ENCODE results near the gene PEX16.
A peak's percentile ranks its signal among the peaks of the same experiment; 100 is the strongest.

Gene PEX16

GRCh38 chr11:45917623-45918330, at the start of gene PEX16:
TSS of gene PEX16 (minus strand) at chr11:45917877. CDS start at chr11:45917811, 66 bp downstream.
- DNase-seq = peak; percentile 98 to 99

- peak; percentile 65 to 74 for DNase-seq
Measured at GRCh38 chr11:45964911-45965389, 47.3 kb upstream of the PEX16 start.

GRCh38 chr11:45961751-45962240, 44.1 kb upstream of the PEX16 start:
- DNase-seq = no peak

GRCh38 chr11:45960387-45961095, 42.9 kb upstream of the PEX16 start:
- DNase-seq = no peak

GRCh38 chr11:45959851-45960250, 42.2 kb upstream of the PEX16 start:
- no peak for DNase-seq

- DNase-seq = no peak
Measured at GRCh38 chr11:45949992-45950407, 32.3 kb upstream of the PEX16 start.

- DNase-seq = no peak
Measured at GRCh38 chr11:45948356-45948755, 30.7 kb upstream of the PEX16 start.

GRCh38 chr11:45947885-45948284, 30.2 kb upstream of the PEX16 start:
- no peak for DNase-seq

- no peak for DNase-seq
Measured at GRCh38 chr11:45945397-45945999, 27.8 kb upstream of the PEX16 start.

GRCh38 chr11:45942381-45942780, 24.7 kb upstream of the PEX16 start:
- no peak for DNase-seq

GRCh38 chr11:45941285-45941684, 23.6 kb upstream of the PEX16 start:
- no peak for DNase-seq

GRCh38 chr11:45939836-45940235, 22.2 kb upstream of the PEX16 start:
- DNase-seq = no peak

GRCh38 chr11:45937916-45938315, 20.2 kb upstream of the PEX16 start:
- no peak for DNase-seq

- no peak for DNase-seq
Measured at GRCh38 chr11:45936511-45937054, 18.9 kb upstream of the PEX16 start.

- DNase-seq = no peak
Measured at GRCh38 chr11:45935349-45936064, 17.8 kb upstream of the PEX16 start.

- no peak for DNase-seq
Measured at GRCh38 chr11:45934580-45935318, 17.1 kb upstream of the PEX16 start.

- no peak for DNase-seq
Measured at GRCh38 chr11:45933846-45934579, 16.3 kb upstream of the PEX16 start.

- DNase-seq = peak in 1 of 2 donors; percentile 63
Measured at GRCh38 chr11:45933131-45933831, 15.6 kb upstream of the PEX16 start.

- DNase-seq = no peak
Measured at GRCh38 chr11:45932217-45932616, 14.5 kb upstream of the PEX16 start.

- DNase-seq = no peak
Measured at GRCh38 chr11:45931739-45932138, 14.1 kb upstream of the PEX16 start.
